WTC11 (cell line): ENCODE measurements around the gene RETREG1. TPM values are rescaled to one million over a fixed set of nuclear protein-coding genes. Genes with fewer than 3 reads are reported as not detected.

ENCODE experiments used
- ATAC-seq: fragments of 200-7000 bp; cut with Tn5 transposase; 2 replicates; pipeline ENCODE4 v1.10.0; 2021; ENCODE audit warnings: mild to moderate bottlenecking, moderate library complexity
- CTCF ChIA-PET: fragments of 300-600 bp; sonication (Branson Sonifier 250); formaldehyde crosslinking; loops from one replicate; lab custom pipeline; 2021; ENCODE audit warnings: antibody characterized with exemption; lab: Charles Lee
- POLR2A ChIA-PET: fragments of 350-600 bp; sonication (Branson Sonifier 250); formaldehyde crosslinking; loops from one replicate; lab custom pipeline; 2021; ENCODE audit warnings: antibody characterized with exemption; lab: Charles Lee
- DNase-seq: peaks from one replicate; pipeline ENCODE4 v3.0.0; 2021; ENCODE audit warnings: low spot score
- H3K27ac Mint-ChIP-seq: 2 replicates; pipeline ENCODE4 v1.8.0; 2021; ENCODE audit warnings: mixed read lengths
- H3K27me3 Mint-ChIP-seq: 2 replicates; pipeline ENCODE4 v1.8.0; 2021; ENCODE audit warnings: low read depth, mild to moderate bottlenecking, moderate library complexity, mixed read lengths
- H3K36me3 Mint-ChIP-seq: 2 replicates; pipeline ENCODE4 v1.8.0; 2021; ENCODE audit warnings: mixed read lengths
- H3K4me1 Mint-ChIP-seq: 2 replicates; pipeline ENCODE4 v1.8.0; 2022; ENCODE audit warnings: mixed read lengths
- H3K4me3 Mint-ChIP-seq: 2 replicates; pipeline ENCODE4 v1.8.0; 2021; ENCODE audit warnings: mild to moderate bottlenecking, moderate library complexity, mixed read lengths
- H3K9me3 Mint-ChIP-seq: 2 replicates; pipeline ENCODE4 v1.8.0; 2021; ENCODE audit warnings: mixed read lengths
- ATF3 ChIP-seq: sonication (generic); formaldehyde crosslinking; conservative IDR thresholded peaks from 2 replicates; pipeline ENCODE4 v1.8.1; 2022; ENCODE audit warnings: mild to moderate bottlenecking, missing genetic modification reagents
- CREM ChIP-seq: sonication (generic); formaldehyde crosslinking; IDR thresholded peaks from 2 replicates; pipeline ENCODE4 v1.8.1; 2022; ENCODE audit warnings: mild to moderate bottlenecking, missing genetic modification reagents, moderate library complexity
- ELF4 ChIP-seq: sonication (generic); formaldehyde crosslinking; IDR thresholded peaks from 2 replicates; pipeline ENCODE4 v1.8.1; 2022; ENCODE audit warnings: low read depth, mild to moderate bottlenecking, moderate library complexity, missing genetic modification reagents
- EMX1 ChIP-seq: fragments of 250-450 bp; sonication (Bioruptor Pico); IDR thresholded peaks from 2 replicates; pipeline ENCODE4 v1.8.0; 2021; ENCODE audit warnings: mild to moderate bottlenecking
- ESRRA ChIP-seq: sonication (generic); formaldehyde crosslinking; IDR thresholded peaks from 2 replicates; pipeline ENCODE4 v1.8.1; 2022; ENCODE audit warnings: mild to moderate bottlenecking, missing genetic modification reagents, borderline replicate concordance
- FOXJ3 ChIP-seq: sonication (generic); formaldehyde crosslinking; IDR thresholded peaks from 2 replicates; pipeline ENCODE4 v1.9.0; 2021; ENCODE audit warnings: missing genetic modification reagents, mild to moderate bottlenecking, borderline replicate concordance
- FOXP4 ChIP-seq: sonication (generic); formaldehyde crosslinking; IDR thresholded peaks from 2 replicates; pipeline ENCODE4 v1.8.0; 2022; ENCODE audit warnings: mild to moderate bottlenecking, missing genetic modification reagents
- GTF2I ChIP-seq: fragments of 250-450 bp; sonication (Bioruptor Pico); conservative IDR thresholded peaks from 2 replicates; pipeline ENCODE4 v1.4.0; 2021; ENCODE audit warnings: mild to moderate bottlenecking
- OVOL2 ChIP-seq: fragments of 250-450 bp; sonication (Bioruptor Pico); IDR thresholded peaks from 2 replicates; pipeline ENCODE4 v1.9.0; 2021; ENCODE audit warnings: mild to moderate bottlenecking, borderline replicate concordance
- PREB ChIP-seq: sonication (generic); formaldehyde crosslinking; IDR thresholded peaks from 2 replicates; pipeline ENCODE4 v1.8.1; 2022; ENCODE audit warnings: mild to moderate bottlenecking, missing genetic modification reagents, moderate library complexity, borderline replicate concordance
- total RNA-seq: library from RNA; stranded (reverse); gene quantifications from 3 replicates; pipeline ENCODE4 v1.2.3, GENCODE V29; 2021
- TF ChIP-seq, protein P1 (sequence below): sonication (generic); formaldehyde crosslinking; IDR thresholded peaks from 2 replicates; pipeline ENCODE4 v1.8.0; 2023; ENCODE audit warnings: mild to moderate bottlenecking, missing genetic modification reagents
- TF ChIP-seq, protein P2 (sequence below): sonication (generic); formaldehyde crosslinking; IDR thresholded peaks from 2 replicates; pipeline ENCODE4 v1.8.1; 2023; ENCODE audit warnings: mild to moderate bottlenecking, missing genetic modification reagents, borderline replicate concordance

RETREG1 gene
- total RNA-seq, 1 experiment from 2014 or later, result 2.2 TPM

- TF ChIP-seq, protein P1, sequence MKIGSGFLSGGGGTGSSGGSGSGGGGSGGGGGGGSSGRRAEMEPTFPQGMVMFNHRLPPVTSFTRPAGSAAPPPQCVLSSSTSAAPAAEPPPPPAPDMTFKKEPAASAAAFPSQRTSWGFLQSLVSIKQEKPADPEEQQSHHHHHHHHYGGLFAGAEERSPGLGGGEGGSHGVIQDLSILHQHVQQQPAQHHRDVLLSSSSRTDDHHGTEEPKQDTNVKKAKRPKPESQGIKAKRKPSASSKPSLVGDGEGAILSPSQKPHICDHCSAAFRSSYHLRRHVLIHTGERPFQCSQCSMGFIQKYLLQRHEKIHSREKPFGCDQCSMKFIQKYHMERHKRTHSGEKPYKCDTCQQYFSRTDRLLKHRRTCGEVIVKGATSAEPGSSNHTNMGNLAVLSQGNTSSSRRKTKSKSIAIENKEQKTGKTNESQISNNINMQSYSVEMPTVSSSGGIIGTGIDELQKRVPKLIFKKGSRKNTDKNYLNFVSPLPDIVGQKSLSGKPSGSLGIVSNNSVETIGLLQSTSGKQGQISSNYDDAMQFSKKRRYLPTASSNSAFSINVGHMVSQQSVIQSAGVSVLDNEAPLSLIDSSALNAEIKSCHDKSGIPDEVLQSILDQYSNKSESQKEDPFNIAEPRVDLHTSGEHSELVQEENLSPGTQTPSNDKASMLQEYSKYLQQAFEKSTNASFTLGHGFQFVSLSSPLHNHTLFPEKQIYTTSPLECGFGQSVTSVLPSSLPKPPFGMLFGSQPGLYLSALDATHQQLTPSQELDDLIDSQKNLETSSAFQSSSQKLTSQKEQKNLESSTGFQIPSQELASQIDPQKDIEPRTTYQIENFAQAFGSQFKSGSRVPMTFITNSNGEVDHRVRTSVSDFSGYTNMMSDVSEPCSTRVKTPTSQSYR (CRISPR knock-in tag), result no peak
- TF ChIP-seq OVOL2 (CRISPR knock-in tag) (no peak), ATF3 (CRISPR knock-in tag) (no peak), ESRRA (CRISPR knock-in tag) (no peak), FOXP4 (CRISPR knock-in tag) (no peak), GTF2I (CRISPR knock-in tag) (no peak), FOXJ3 (CRISPR knock-in tag) (no peak), ELF4 (CRISPR knock-in tag) (no peak), CREM (CRISPR knock-in tag) (no peak), EMX1 (CRISPR knock-in tag) (no peak)
- TF ChIP-seq, protein P2, sequence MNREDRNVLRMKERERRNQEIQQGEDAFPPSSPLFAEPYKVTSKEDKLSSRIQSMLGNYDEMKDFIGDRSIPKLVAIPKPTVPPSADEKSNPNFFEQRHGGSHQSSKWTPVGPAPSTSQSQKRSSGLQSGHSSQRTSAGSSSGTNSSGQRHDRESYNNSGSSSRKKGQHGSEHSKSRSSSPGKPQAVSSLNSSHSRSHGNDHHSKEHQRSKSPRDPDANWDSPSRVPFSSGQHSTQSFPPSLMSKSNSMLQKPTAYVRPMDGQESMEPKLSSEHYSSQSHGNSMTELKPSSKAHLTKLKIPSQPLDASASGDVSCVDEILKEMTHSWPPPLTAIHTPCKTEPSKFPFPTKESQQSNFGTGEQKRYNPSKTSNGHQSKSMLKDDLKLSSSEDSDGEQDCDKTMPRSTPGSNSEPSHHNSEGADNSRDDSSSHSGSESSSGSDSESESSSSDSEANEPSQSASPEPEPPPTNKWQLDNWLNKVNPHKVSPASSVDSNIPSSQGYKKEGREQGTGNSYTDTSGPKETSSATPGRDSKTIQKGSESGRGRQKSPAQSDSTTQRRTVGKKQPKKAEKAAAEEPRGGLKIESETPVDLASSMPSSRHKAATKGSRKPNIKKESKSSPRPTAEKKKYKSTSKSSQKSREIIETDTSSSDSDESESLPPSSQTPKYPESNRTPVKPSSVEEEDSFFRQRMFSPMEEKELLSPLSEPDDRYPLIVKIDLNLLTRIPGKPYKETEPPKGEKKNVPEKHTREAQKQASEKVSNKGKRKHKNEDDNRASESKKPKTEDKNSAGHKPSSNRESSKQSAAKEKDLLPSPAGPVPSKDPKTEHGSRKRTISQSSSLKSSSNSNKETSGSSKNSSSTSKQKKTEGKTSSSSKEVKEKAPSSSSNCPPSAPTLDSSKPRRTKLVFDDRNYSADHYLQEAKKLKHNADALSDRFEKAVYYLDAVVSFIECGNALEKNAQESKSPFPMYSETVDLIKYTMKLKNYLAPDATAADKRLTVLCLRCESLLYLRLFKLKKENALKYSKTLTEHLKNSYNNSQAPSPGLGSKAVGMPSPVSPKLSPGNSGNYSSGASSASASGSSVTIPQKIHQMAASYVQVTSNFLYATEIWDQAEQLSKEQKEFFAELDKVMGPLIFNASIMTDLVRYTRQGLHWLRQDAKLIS, result no peak
These were observed 53.1 kb downstream of the RETREG1 start (continued) for GRCh38 chr5:16563686-16564085.

DNA sequence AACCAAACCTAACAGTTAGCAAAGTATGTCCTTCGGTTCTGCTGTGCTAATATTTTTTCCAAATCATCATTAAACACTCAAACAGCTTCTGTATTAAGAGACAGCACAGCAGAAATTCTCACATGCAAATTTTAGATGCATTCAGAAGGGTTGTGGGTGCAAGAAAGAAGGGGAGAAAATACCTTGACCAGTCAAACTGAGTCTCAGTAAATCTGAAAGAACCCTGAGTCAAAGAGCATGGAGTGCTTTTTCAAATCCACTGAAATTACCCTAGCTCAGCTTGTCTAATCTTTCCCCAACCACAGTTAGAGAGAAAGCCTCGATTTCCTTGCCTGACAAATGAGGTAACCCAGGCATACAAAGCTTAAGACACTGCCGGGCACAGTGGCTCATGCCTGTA lies 55.1 kb downstream of the RETREG1 start:
- ChIA-PET CTCF (interaction anchor here (1.6 to 2.2 kb wide), 3 partner anchors 9 to 11 kb away, joined by 3 to 7 read pairs (median 5); no protein-coding TSS in a partner anchor), POLR2A (no interaction called here)
- ATAC-seq, result no peak

More for the DNA sequence above, 55.1 kb downstream of the RETREG1 start:
- no peaks in the 10 kb centered on the region for H3K36me3 Mint-ChIP-seq
- H3K27me3 Mint-ChIP-seq, result no peaks in the 10 kb centered on the region
- no peaks in the 10 kb centered on the region for H3K9me3 Mint-ChIP-seq
- TF ChIP-seq ATF3 (CRISPR knock-in tag) (no peak), PREB (no peak)
- TF ChIP-seq, all 79 proteins: peak for 0
- Mint-ChIP-seq H3K4me1 (peaks cover 26% of the 10 kb centered on the region), H3K4me3 (no peak overlapping the region), H3K27ac (no peak overlapping the region)
- no peak for DNase-seq
